ENCODE results near the gene NDST4.

Gene NDST4

GRCh38 chr4:114926583-114926982 lies 186.8 kb downstream of the NDST4 start:
- DNase-seq, result no peak
- in situ Hi-C loops (cut with HindIII; ENCODE audit: low pct_ligation_motif_present, low pct_unique_long_range_greater_than_20kb, low sequenced_read_pairs), result no loop called here

GRCh38 chr4:114924311-114924710 lies 189.1 kb downstream of the NDST4 start:
- no peak for DNase-seq
- in situ Hi-C loops (cut with HindIII; ENCODE audit: low pct_ligation_motif_present, low pct_unique_long_range_greater_than_20kb, low sequenced_read_pairs), result no loop called here

- in situ Hi-C loops (cut with HindIII; ENCODE audit: low pct_ligation_motif_present, low pct_unique_long_range_greater_than_20kb, low sequenced_read_pairs), result no loop called here
- no peak for DNase-seq
Measured at GRCh38 chr4:114922592-114922933, 190.9 kb downstream of the NDST4 start.

- in situ Hi-C loops (cut with HindIII; ENCODE audit: low pct_ligation_motif_present, low pct_unique_long_range_greater_than_20kb, low sequenced_read_pairs), result no loop called here
- no peak for DNase-seq
Measured at GRCh38 chr4:114921790-114922591, 191.4 kb downstream of the NDST4 start.

- no peak for DNase-seq
- in situ Hi-C loops (cut with HindIII; ENCODE audit: low pct_ligation_motif_present, low pct_unique_long_range_greater_than_20kb, low sequenced_read_pairs), result no loop called here
Measured at GRCh38 chr4:114921191-114921590, 192.2 kb downstream of the NDST4 start.

- no peak for DNase-seq
- in situ Hi-C loops (cut with HindIII; ENCODE audit: low pct_ligation_motif_present, low pct_unique_long_range_greater_than_20kb, low sequenced_read_pairs), result no loop called here
Measured at GRCh38 chr4:114911111-114911510, 202.3 kb downstream of the NDST4 start.

GRCh38 chr4:114907568-114907967 lies 205.9 kb downstream of the NDST4 start:
- in situ Hi-C loops (cut with HindIII; ENCODE audit: low pct_ligation_motif_present, low pct_unique_long_range_greater_than_20kb, low sequenced_read_pairs), result no loop called here
- no peak for DNase-seq

- DNase-seq, result no peak
- in situ Hi-C loops (cut with HindIII; ENCODE audit: low pct_ligation_motif_present, low pct_unique_long_range_greater_than_20kb, low sequenced_read_pairs), result no loop called here
Measured at GRCh38 chr4:114905017-114905416, 208.4 kb downstream of the NDST4 start.

- no peak for DNase-seq
- in situ Hi-C loops (cut with HindIII; ENCODE audit: low pct_ligation_motif_present, low pct_unique_long_range_greater_than_20kb, low sequenced_read_pairs), result no loop called here
Measured at GRCh38 chr4:114900934-114901333, 212.5 kb downstream of the NDST4 start.

- in situ Hi-C loops (cut with HindIII; ENCODE audit: low pct_ligation_motif_present, low pct_unique_long_range_greater_than_20kb, low sequenced_read_pairs), result no loop called here
- DNase-seq, result no peak
Measured at GRCh38 chr4:114890773-114891172, 222.6 kb downstream of the NDST4 start.

- DNase-seq, result no peak
- in situ Hi-C loops (cut with HindIII; ENCODE audit: low pct_ligation_motif_present, low pct_unique_long_range_greater_than_20kb, low sequenced_read_pairs), result no loop called here
Measured at GRCh38 chr4:114886761-114887160, 226.7 kb downstream of the NDST4 start.

GRCh38 chr4:114883641-114884040 lies 229.8 kb downstream of the NDST4 start:
- in situ Hi-C loops (cut with HindIII; ENCODE audit: low pct_ligation_motif_present, low pct_unique_long_range_greater_than_20kb, low sequenced_read_pairs), result no loop called here
- DNase-seq, result no peak

- DNase-seq, result no peak
Measured at GRCh38 chr4:114879916-114880669, 233.3 kb downstream of the NDST4 start.

GRCh38 chr4:114875630-114876029 lies 237.8 kb downstream of the NDST4 start:
- in situ Hi-C loops (cut with HindIII; ENCODE audit: low pct_ligation_motif_present, low pct_unique_long_range_greater_than_20kb, low sequenced_read_pairs), result no loop called here
- DNase-seq, result no peak

More at GRCh38 chr4:114879916-114880669, 233.3 kb downstream of the NDST4 start:
- in situ Hi-C loops (cut with HindIII; ENCODE audit: low pct_ligation_motif_present, low pct_unique_long_range_greater_than_20kb, low sequenced_read_pairs), result no loop called here

- in situ Hi-C loops (cut with HindIII; ENCODE audit: low pct_ligation_motif_present, low pct_unique_long_range_greater_than_20kb, low sequenced_read_pairs), result no loop called here
- DNase-seq, result no peak
Measured at GRCh38 chr4:114874321-114874720, 239.1 kb downstream of the NDST4 start.

- no peak for DNase-seq
- in situ Hi-C loops (cut with HindIII; ENCODE audit: low pct_ligation_motif_present, low pct_unique_long_range_greater_than_20kb, low sequenced_read_pairs), result no loop called here
Measured at GRCh38 chr4:114870987-114871386, 242.4 kb downstream of the NDST4 start.

GRCh38 chr4:114866901-114867670 lies 246.3 kb downstream of the NDST4 start:
- DNase-seq, result no peak
- in situ Hi-C loops (cut with HindIII; ENCODE audit: low pct_ligation_motif_present, low pct_unique_long_range_greater_than_20kb, low sequenced_read_pairs), result no loop called here

GRCh38 chr4:114864060-114864459 lies 249.4 kb downstream of the NDST4 start:
- in situ Hi-C loops (cut with HindIII; ENCODE audit: low pct_ligation_motif_present, low pct_unique_long_range_greater_than_20kb, low sequenced_read_pairs), result no loop called here
- no peak for DNase-seq

GRCh38 chr4:114860786-114861185 lies 252.6 kb downstream of the NDST4 start:
- DNase-seq, result no peak
- in situ Hi-C loops (cut with HindIII; ENCODE audit: low pct_ligation_motif_present, low pct_unique_long_range_greater_than_20kb, low sequenced_read_pairs), result no loop called here
